ENCODE results near the gene GTF2IRD1.
"Not testable (repeated sequence)": the region's sequence is repeated elsewhere in the genome, so short reads cannot be mapped to it uniquely, and the experiment has no call there.

Gene GTF2IRD1

DNA sequence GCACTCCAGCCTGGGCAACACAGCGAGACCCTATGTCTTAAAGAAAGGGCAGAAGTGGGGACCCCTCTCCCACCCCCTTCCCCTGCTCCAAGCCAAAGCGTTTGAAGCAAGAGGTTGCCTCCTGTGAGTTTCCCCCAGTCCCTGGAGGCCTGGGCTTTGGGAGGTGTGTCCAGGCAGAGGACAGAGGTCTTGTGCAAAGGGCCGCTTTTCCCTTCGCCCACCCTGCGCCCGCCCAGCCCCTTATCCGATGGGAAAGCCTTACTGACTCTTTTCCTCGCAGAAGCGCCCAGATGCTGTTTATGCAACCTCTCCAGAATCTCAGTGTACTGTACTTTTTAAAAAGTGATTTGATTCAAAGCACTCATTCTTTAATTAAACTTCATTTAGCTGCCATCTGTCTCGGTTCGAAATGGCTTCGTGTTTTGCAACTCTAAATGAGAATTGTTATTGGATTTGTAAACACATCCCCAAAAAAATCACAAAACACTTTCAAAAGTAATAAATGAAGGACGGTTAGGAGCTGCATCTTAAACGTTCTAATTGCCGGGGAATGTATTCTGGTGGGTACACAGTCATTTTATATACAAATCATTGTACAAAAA is 153.3 kb downstream of the GTF2IRD1 start:
- no peak for DNase-seq

DNA sequence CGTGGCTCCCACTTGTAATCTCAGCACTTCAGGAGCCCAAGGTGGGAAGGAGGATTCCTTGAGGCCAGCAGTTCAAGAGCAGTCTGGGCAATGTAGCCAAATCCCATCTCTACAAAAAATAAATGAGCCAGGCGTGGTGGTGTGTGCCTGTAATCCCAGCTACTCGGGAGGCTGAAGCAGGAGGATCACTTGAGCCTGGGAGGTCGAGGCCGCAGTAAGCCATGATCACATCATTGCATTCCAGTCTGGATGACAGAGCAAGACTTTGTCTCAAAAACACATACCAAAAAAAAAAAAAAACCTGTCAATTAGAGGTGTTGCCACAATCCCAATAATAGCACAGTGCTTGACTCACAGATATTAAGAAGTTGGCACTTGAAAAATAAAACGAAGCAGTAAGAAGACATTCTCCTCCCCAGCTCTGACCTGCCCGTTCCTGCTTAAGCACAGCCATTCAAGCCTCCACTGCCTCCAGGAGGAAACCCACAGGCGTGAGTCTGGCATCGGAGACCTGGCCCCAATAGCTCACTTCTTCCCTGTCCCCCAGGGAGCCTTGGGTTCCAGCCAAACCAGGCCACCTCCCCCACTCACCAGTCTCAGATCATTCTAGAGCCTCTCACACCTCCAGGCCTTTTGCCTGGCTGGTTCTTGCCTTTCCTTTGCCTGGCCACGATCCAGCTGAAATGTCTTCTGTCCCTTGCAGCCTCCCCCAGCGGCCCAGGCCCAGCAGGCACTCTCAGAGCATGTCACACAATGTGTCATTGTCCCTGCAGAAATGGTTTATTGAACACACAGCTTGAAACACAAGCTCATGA is 158.5 kb downstream of the GTF2IRD1 start:
- no peak for DNase-seq

DNA sequence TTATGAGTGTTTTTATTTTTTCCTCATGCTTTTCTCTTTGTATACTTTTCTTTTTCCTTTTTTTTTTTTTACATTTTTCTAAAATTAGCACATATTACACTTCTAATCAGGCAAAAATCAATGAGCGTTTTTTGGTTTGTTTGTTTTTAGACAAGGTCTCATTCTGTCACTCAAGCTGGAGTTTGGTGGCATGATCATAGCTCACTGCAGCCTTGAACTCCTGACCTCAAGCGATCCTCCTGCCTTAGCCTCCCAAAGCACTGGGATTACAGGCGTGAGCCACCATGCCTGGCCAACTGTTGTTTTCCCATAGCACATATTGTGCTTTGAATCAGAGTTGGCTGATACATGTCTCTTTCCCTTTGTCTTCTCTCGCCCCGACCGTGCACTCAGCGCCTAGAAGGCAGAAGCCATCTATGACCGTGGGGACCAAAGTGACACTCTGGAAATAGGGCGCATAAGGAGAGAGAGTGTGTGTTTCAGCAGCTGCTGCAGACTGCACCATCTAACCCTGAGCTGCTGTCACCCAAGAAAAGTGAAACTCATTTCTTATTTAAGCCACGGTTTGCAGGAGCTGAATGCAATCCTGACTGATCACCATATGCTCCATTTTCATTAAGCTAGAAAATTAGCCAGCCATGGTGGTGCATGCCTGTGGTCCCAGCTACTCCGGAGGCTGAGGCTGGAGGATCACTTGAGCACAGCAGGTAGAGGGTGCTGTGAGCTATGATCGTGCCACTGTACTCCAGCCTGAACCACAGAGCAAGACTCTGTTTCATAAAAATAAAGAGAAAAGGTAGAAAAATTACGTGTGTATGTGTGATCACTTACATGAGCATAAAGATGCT is 162.5 kb downstream of the GTF2IRD1 start:
- DNase-seq: no peak

DNA sequence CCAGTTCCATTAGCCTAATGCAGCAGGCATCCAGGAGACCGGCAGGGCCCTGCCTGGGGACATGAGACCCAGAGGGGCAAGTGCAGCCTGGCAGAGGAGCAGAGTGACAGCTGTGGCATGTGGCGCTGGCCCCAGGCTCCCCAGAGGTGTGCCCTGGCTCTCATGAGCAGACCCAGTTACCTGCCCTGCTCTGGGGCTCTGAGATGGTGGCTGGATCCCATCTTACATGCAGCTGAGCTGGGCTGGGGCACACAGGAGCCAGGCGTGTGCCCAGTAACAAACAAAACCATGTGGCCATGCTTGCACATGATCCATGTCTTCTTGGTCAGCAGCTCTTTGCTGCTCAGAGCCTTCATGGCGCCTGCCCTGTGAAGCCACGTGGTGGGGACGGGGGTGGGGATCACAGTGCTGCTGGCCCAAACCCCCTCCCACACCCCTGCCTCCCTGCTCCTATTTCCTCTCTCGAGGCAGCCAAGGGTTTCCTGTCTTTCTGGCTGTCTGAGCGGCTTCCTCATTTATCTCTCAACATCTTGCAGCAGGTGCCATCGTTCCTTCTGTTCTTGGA is 163.6 kb downstream of the GTF2IRD1 start:
- DNase-seq: no peak

DNA sequence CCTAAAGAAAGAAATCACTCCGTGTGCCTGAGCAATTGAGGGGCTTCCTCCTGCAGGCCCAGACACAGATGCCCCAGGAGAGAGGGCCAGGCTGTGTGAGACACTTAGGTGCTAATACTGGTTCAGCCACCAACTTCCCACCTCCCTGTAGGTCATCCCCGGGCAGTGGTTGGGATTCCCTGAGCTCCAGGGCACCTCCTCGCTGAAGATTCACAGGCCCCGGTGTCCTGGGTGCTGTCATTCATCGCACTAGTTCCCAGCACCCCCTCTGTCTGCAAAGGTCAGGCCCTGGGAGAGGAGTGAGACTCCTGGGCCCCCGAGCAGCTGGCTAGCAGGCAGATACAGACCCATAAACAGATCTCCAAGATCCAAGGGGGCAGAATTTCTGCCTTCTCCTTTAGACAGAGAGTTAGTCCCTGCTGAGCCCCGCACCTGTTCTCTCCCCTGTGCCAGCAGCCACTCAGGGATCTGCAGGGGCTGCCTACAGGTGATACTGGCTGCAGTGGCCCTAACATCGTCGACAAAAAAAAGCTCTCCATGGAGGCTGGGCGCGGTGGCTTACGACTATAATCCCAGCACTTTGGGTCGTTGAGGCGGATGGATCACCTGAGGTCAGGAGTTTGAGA is 165.6 kb downstream of the GTF2IRD1 start:
- DNase-seq: no peak

- no peak for DNase-seq
Observed at GRCh38 chr7:74622228-74622749, 168.6 kb downstream of the GTF2IRD1 start.

DNA sequence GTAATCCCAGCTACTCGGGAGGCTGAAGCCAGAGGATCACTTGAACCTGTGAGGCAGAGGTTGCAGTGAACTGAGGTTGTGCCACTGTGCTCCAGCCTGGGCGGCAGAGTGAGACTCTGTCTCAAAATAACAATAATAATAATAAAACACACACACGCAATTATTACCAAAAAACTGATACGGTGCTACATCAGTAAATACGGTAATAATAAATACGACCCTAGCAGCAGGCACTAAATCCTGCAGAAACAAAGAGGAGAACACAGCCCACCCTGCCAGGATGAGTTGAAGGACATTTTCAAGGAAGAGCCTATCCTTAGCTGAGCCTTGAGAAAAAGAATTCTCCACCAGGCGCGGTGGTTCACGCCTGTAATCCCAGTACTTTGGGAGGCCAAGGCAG is 169.4 kb downstream of the GTF2IRD1 start:
- no peak for DNase-seq

DNA sequence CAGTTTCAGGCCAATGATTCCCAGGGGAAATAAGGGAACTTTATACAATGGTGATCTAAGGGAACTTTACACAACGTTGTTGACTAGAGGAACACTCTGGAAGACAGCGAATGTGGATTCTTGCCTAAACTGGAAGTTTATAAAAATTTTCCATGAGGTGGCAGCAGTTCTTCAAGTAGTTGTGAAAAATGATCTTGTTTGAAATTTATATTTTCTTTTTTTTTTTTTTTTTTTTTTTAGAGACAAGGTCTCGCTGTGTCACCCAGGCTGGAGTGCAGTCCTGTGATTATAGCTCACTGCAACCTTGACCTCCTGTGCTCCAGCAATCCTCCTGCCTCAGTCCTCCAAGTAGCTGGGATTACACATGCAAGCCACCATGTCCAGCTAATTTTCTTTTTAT is 171.7 kb downstream of the GTF2IRD1 start:
- no peak for DNase-seq

DNA sequence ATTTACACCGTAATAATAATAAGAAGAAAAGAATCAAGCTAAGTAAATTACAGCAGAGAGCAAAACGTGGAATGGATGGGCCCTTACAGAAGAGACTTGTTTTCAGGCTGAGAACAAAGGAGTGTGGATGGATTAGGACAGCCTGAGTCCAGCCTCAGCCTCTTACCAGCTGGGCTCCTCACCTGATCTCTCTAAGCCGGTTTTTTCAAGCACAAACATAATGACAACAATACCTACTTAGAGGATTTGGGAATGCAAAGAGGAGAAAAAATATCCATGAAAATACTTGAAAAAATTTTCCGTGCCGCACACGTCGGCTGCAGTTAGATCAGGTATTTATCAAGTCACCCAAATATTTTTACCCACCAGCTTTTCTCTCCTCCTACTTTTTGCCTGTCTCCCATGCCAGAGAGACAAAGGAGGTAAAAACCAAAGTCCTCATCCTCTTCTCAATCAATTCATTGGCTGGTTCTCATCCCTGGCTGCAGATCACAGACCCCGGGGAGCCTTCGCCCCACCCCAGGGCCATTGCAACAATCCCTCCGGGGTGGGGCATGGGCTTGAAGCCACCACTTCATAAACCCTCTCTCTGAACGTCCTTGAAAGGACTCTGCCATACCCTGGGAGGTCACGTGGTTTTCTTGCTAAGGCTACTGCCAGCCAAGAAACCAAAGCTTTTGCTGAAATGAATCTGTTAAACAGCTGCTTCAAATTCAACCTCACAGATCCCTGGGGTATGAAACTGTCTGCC is 174.1 kb downstream of the GTF2IRD1 start:
- peak; percentile 29 for DNase-seq

DNA sequence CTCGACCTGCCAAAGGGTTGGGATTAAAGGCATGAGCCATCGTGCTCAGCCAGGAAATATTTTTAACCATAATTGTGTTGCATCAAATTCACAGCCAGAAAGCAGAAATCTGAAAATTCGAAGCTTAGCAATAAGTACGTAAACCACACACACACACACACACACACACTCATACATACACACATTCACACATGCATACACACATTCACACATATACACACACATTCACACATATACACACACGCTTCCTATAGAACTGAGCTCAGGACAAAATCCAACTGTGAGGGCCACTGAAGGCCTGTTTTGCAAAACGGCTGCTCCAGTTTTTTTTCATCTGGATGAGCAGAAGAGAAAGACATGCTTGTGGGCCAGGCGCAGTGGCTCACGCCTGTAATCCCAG is 178.8 kb downstream of the GTF2IRD1 start:
- DNase-seq: no peak

DNA sequence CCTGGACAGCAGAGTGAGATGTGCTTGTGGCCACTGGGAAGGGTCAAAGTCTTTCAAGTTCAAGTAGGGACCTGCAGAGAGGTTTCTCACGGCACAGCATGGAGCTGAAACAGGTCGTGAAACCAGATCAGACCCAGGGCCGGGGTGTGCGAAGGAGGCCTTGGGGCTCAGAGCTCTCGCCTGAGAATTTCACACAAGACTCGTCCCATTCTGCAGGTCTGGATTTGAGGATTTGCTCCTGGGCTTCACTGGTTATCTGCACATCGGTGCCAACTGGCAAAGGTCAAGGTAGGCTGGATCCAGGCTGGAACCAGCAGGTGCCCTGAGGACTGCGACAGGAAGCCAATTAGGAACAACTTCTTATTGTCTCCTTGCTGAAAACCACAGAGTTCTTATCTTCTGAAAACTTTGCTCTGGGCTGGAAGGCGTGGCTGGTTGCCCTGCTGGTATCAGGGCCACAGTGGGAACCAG is 179.8 kb downstream of the GTF2IRD1 start:
- DNase-seq: no peak

DNA sequence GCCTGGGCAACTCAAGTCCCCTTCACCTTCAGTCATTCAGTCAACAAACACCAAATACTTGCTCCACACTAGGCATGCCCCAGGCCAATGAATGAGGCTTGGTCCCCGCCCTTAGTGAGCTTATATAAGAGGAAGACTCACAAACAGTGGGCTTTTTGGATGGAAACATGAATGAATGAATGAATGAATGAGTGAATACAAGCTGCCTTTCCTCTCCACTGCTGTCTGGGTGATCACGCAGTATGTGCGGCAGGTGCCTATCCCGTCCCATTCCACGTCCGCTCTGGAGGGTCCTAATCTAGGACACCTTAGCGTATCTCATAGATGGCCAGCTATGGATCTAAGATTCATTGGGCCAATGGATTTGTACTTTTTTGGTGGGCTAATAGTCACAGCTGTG is 184.0 kb downstream of the GTF2IRD1 start:
- DNase-seq: no peak

- peak; percentile 91 for DNase-seq
Observed at GRCh38 chr7:74650055-74650454, 196.3 kb downstream of the GTF2IRD1 start.

- DNase-seq: peak; percentile 63
Observed at GRCh38 chr7:74650493-74651132, 196.9 kb downstream of the GTF2IRD1 start.

DNA sequence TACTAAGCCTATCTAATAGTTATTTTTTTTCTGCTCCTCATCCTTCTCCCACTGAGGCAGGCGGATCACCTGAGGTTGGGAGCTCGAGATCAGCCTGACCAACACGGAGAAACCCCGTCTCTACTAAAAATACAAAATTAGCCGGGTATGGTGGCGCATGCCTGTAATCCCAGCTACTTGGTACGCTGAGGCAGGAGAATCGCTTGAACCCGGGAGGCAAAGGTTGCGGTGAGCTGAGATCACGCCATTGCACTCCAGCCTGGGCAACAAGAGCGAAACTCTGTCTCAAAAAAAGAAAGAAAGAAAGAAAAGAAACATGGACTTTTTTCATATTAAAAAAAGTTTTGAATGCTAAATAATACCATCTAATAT is 197.4 kb downstream of the GTF2IRD1 start:
- DNase-seq: not testable (repeated sequence)
